NCI-H446 (cell line): Measurements from ENCODE around the gene HLA-DRB1.
"Not testable (repeated sequence)": the region's sequence is repeated elsewhere in the genome, so short reads cannot be mapped to it uniquely, and the experiment has no call there.

Experiments
- DNase-seq, 2 experiments: peaks; one replicate each; lab custom pipeline; 2025; lab: John Stamatoyannopoulos, UW

HLA-DRB1 gene

GRCh38 chr6:32558426-32559057 is 31.1 kb downstream of the HLA-DRB1 start:
- no peak for DNase-seq

- no peak for DNase-seq
These were observed 35.3 kb downstream of the HLA-DRB1 start for GRCh38 chr6:32554116-32554965.

GRCh38 chr6:32553037-32553742 is 36.5 kb downstream of the HLA-DRB1 start:
- no peak for DNase-seq

- DNase-seq, result no peak
These were observed 38.2 kb downstream of the HLA-DRB1 start for GRCh38 chr6:32551410-32551809.

- no peak for DNase-seq
These were observed 49.8 kb downstream of the HLA-DRB1 start for GRCh38 chr6:32539839-32540238.

GRCh38 chr6:32530431-32530793 is 59.2 kb downstream of the HLA-DRB1 start:
- DNase-seq, result not testable (repeated sequence)

GRCh38 chr6:32529697-32530430 is 59.8 kb downstream of the HLA-DRB1 start, which contains the start of gene HLA-DRB5:
HLA-DRB5 (minus strand) TSS chr6:32530287; CDS start chr6:32530224, 63 bp downstream.
- no peak for DNase-seq
